SK-N-MC (cell line): Measurements from ENCODE around the gene BLACAT1.
"Not testable (repeated sequence)": the region's sequence is repeated elsewhere in the genome, so short reads cannot be mapped to it uniquely, and the experiment has no call there.

Source experiments
- DNase-seq: peaks from one replicate; pipeline ENCODE4 v3.0.0-alpha.2; 2011; ENCODE audit warnings: low read depth, low spot score
- H3K27ac ChIP-seq: fragments of 200-600 bp; sonication (generic); 2 replicates; pipeline ENCODE4 v1.5.1; 2016; ENCODE audit warnings: mixed run types
- H3K36me3 ChIP-seq: fragments of 200-600 bp; sonication (generic); 2 replicates; pipeline ENCODE4 v1.6.1; 2017; ENCODE audit warnings: antibody characterized with exemption, low read length, mixed read lengths; ENCODE audit not compliant: insufficient read depth
- H3K4me3 ChIP-seq: fragments of 200-600 bp; sonication (generic); 2 replicates; pipeline ENCODE4 v1.5.1; 2016
- H3K9ac ChIP-seq: fragments of 200-600 bp; sonication (generic); 2 replicates; pipeline ENCODE4 v1.8.0; 2017; ENCODE audit warnings: mixed run types, mixed read lengths; ENCODE audit not compliant: insufficient read length
- H3K9me3 ChIP-seq: fragments of 200-600 bp; sonication (generic); 2 replicates; pipeline ENCODE4 v1.6.1; 2017; ENCODE audit warnings: low read depth, mild to moderate bottlenecking, antibody characterized with exemption, low read length, moderate library complexity, mixed read lengths
- EZH2 ChIP-seq: fragments of 200-600 bp; sonication (generic); IDR thresholded peaks from one replicate; pipeline ENCODE4 v1.6.1; 2017; ENCODE audit warnings: antibody characterized with exemption
- FOXP2 ChIP-seq: optimal IDR thresholded peaks from 2 replicates; pipeline ENCODE3; 2011; ENCODE audit warnings: mild to moderate bottlenecking, moderate library complexity; ENCODE audit not compliant: insufficient read depth; ENCODE audit errors: extremely low read length, control extremely low read depth
- POLR2AphosphoS5 ChIP-seq: IDR thresholded peaks from 2 replicates; pipeline ENCODE4 v1.6.1; 2012; ENCODE audit warnings: mild to moderate bottlenecking, low read depth, low read length, borderline replicate concordance

BLACAT1 gene

GRCh38 chr1:205417870-205418635, 37.8 kb downstream of the BLACAT1 start:
- H3K36me3 ChIP-seq, result no peaks in the 10 kb centered on the region
- no peak overlapping the region for H3K27ac ChIP-seq
- no peak overlapping the region for H3K4me3 ChIP-seq
- TF ChIP-seq POLR2AphosphoS5 (no peak), EZH2 (no peak), FOXP2 (no peak)
- no peak overlapping the region for H3K9ac ChIP-seq
- no peak for DNase-seq
- H3K9me3 ChIP-seq, result no peaks in the 10 kb centered on the region

GRCh38 chr1:205416322-205416721, 39.5 kb downstream of the BLACAT1 start:
- Histone ChIP-seq H3K4me3 (no peak overlapping the region), H3K27ac (no peak overlapping the region), H3K9me3 (no peaks in the 10 kb centered on the region), H3K9ac (no peak overlapping the region), H3K36me3 (no peaks in the 10 kb centered on the region)
- no peak for DNase-seq
- no peak for TF ChIP-seq EZH2
- TF ChIP-seq POLR2AphosphoS5, result no peak
- TF ChIP-seq FOXP2, result no peak

- no peaks in the 10 kb centered on the region for H3K9me3 ChIP-seq
- H3K9ac ChIP-seq, result no peak overlapping the region
- no peak overlapping the region for H3K4me3 ChIP-seq
- no peak for DNase-seq
- H3K36me3 ChIP-seq, result no peaks in the 10 kb centered on the region
- TF ChIP-seq EZH2, result no peak
- H3K27ac ChIP-seq, result no peak overlapping the region
Observed at GRCh38 chr1:205410581-205411298, 45.1 kb downstream of the BLACAT1 start.

GRCh38 chr1:205407970-205408369, 47.9 kb downstream of the BLACAT1 start:
- H3K9me3 ChIP-seq, result no peaks in the 10 kb centered on the region
- no peak for TF ChIP-seq FOXP2
- no peak for TF ChIP-seq POLR2AphosphoS5
- no peak for TF ChIP-seq EZH2
- no peak overlapping the region for H3K9ac ChIP-seq
- no peak overlapping the region for H3K4me3 ChIP-seq
- no peak for DNase-seq
- no peaks in the 10 kb centered on the region for H3K36me3 ChIP-seq
- no peak overlapping the region for H3K27ac ChIP-seq

- not testable (repeated sequence) for H3K9me3 ChIP-seq, H3K36me3 ChIP-seq, DNase-seq, H3K9ac ChIP-seq, H3K27ac ChIP-seq, H3K4me3 ChIP-seq
Observed at GRCh38 chr1:205406252-205406651, 49.6 kb downstream of the BLACAT1 start.
